ENCODE measurements around the gene LRRC71. TPM values are rescaled to one million over a fixed set of nuclear protein-coding genes. Genes with fewer than 3 reads are reported as not detected.

Gene LRRC71
- total and polyA plus RNA-seq, 2 experiments from 2014 or later = 0.24 TPM; not detected in 1

GRCh38 chr1:156887734-156888133 lies 32.7 kb upstream of the LRRC71 start:
- H3K27ac Mint-ChIP-seq = no peak overlapping the region
- TF ChIP-seq ETS1 (IDR thresholded peaks at IDR 0.05) (no peak), EZH2 (IDR thresholded peaks at IDR 0.05; ENCODE audit: low read depth, unreplicated experiment) (no peak), ZNF114 (CRISPR knock-in tag; IDR thresholded peaks at IDR 0.05) (no peak), JUNB (IDR thresholded peaks at IDR 0.05; ENCODE audit: unreplicated experiment) (no peak), ZNF331 (CRISPR knock-in tag; IDR thresholded peaks at IDR 0.05; ENCODE audit: low read depth) (no peak), POLR2AphosphoS5 (IDR thresholded peaks at IDR 0.05; ENCODE audit: low read depth) (no peak), NANOG (IDR thresholded peaks at IDR 0.05; ENCODE audit: borderline replicate concordance) (no peak), CREB1 (CRISPR knock-in tag; IDR thresholded peaks at IDR 0.05; ENCODE audit: low read depth) (no peak), EZH2phosphoT487 (IDR thresholded peaks at IDR 0.05; ENCODE audit: unreplicated experiment) (no peak), REST (IDR thresholded peaks at IDR 0.05; ENCODE audit: unreplicated experiment) (no peak), CTCF (conservative IDR thresholded peaks at IDR 0.05; ENCODE audit: low read depth in 2 of 2) (no peak), ZNF462 (CRISPR knock-in tag; IDR thresholded peaks at IDR 0.05) (no peak), STAT1 (IDR thresholded peaks at IDR 0.05; ENCODE audit: unreplicated experiment) (no peak)

More at GRCh38 chr1:156887734-156888133, 32.7 kb upstream of the LRRC71 start:
- DNase-seq (ENCODE audit: low spot score) (no peak), ATAC-seq (no peak)
- H3K4me1 Mint-ChIP-seq = peaks cover 50% of the 10 kb centered on the region
- H4K20me1 ChIP-seq (replicated peaks; ENCODE audit: insufficient read depth) = no peaks in the 10 kb centered on the region; the same call in 1 of the 2 replicates
- H3F3A ChIP-seq (replicated peaks; ENCODE audit: low read depth) = no peaks in the 10 kb centered on the region
- peak overlapping the region; percentile 45; the same call in 1 of the 2 replicates for H3K4me3 ChIP-seq
- H3K27me3 ChIP-seq (ENCODE audit: insufficient read depth) = peaks cover 66% of the 10 kb centered on the region
- H3K4me2 ChIP-seq = peak overlapping the region; percentile 75
- H2AFZ ChIP-seq = no peak overlapping the region
- H3K27me3 Mint-ChIP-seq (ENCODE audit: insufficient read depth, low read depth, poor library complexity) = peaks cover 49% of the 10 kb centered on the region
- no peak overlapping the region for H3K27ac ChIP-seq (ENCODE audit: low read depth)
- H3K79me2 ChIP-seq (replicated peaks; ENCODE audit: insufficient read depth) = no peaks in the 10 kb centered on the region
- H3K9me2 ChIP-seq (ENCODE audit: insufficient read depth) = no peaks in the 10 kb centered on the region
- H3K4me1 ChIP-seq (ENCODE audit: insufficient read depth) = peaks cover 20% of the 10 kb centered on the region; the same call in 1 of the 2 replicates
- no peaks in the 10 kb centered on the region for H3K36me3 ChIP-seq (ENCODE audit: insufficient read depth)
- no peaks in the 10 kb centered on the region; the same call in 2 of the 3 replicates for H3K36me3 Mint-ChIP-seq (ENCODE audit: low read depth)
- no peak overlapping the region for H3K4me3 Mint-ChIP-seq
- H3K9me3 Mint-ChIP-seq = no peaks in the 10 kb centered on the region

All from GM23338 (cell line).